ENCODE measurements around the gene PIERCE2.
"Not testable (repeated sequence)": the region's sequence is repeated elsewhere in the genome, so short reads cannot be mapped to it uniquely, and the experiment has no call there.

Gene PIERCE2

GRCh38 chr15:55434989-55435825 lies 26.9 kb downstream of the PIERCE2 start:
- FAIRE-seq = peak; percentile 93

GRCh38 chr15:55443141-55443540 lies 34.8 kb downstream of the PIERCE2 start:
- not testable (repeated sequence) for FAIRE-seq

DNA sequence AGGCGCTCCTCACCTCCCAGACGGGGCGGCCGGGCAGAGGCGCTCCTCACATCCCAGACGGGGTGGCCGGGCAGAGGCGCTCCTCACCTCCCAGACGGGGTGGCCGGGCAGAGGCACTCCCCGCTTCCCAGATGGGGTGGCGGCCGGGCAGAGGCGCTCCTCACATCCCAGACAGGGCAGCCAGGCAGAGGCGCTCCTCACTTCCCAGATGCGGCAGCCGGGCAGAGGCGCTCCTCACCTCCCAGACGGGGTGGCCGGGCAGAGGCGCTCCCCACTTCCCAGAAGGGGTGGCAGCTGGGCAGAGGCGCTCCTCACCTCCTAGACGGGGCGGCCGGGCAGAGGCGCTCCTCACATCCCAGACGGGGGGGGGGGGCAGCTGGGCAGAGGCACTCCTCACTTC lies 37.6 kb downstream of the PIERCE2 start:
- not testable (repeated sequence) for FAIRE-seq

- not testable (repeated sequence) for FAIRE-seq
Measured at GRCh38 chr15:55446379-55447029, 38.2 kb downstream of the PIERCE2 start.

GRCh38 chr15:55447030-55447394 lies 38.7 kb downstream of the PIERCE2 start:
- not testable (repeated sequence) for FAIRE-seq

DNA sequence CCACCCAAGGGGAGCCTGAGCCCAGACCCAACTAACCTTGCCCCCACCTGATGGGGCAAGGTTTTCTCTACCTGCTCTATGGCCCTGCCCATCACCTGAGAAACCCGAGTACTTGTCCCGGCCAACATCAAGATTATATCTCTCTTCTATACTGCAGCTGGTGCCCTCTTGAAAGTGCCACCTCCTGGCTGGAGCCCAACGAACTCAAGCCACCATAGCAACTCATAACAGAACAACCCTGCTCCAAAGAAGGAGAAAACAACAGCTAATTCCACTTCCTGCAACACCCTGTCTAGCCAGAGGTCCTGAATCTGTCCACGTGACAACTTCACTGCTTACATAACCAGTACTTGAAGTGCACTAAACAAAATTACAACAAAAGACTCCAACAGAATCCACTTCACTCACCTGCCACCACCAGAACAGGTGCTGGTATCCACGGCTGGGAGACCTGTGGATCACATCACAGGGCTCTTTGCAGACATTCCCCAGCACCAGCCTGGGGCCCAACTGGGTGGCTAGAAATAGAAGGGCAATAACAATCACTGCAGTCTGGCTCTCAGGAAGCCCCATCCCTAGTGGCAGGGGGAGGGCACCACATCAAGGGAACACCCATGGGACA lies 49.2 kb downstream of the PIERCE2 start:
- no peak for FAIRE-seq

- FAIRE-seq = no peak
Measured at GRCh38 chr15:55461447-55461846, 53.2 kb downstream of the PIERCE2 start.

DNA sequence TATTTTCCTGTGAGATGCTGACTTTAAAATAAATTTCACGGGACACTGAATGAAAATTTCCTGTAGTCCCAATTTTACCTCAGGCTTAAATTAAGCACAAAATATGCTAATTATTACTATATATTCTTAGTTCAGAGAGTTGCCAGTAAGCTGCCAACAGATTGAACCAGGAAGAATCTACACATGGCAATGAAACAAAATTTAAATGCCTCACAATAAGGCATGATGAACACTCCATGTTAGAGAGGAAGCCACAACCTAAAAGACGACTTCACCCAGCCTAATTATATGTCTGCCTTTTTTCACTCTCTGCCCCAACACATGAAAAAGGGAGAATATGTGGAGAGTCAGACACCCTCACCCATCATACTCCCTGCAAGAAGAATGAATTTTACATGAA lies 60.0 kb downstream of the PIERCE2 start:
- FAIRE-seq = no peak
